Islet precursor cell (in vitro differentiated cells): ENCODE results near the gene LCLAT1.

Experiments used
- DNase-seq: peaks from one replicate; pipeline ENCODE4 v3.0.0-alpha.2; 2018

LCLAT1 gene

DNA sequence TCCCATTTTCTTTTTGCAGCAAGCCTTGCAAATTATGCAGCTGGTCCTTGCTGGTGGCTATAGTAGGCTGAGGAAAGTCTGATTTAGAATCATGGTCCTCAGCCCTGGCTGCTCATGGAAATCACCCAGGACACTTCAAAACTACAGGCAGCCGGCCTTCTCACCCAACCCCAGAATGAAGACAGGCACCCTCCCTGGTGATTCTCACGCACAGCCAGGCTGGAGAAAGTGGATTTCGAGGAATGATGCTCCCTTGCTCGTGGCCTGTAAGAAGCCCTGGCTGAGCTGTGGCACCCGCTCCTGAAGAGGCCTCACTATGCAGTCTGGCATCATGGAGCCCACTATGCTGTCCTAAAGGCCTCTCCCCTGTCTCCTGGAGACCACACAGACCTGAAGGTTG lies 202.8 kb downstream of the LCLAT1 start:
- no peak for DNase-seq

- no peak for DNase-seq
Measured at GRCh38 chr2:30652271-30652915, 205.3 kb downstream of the LCLAT1 start.

DNA sequence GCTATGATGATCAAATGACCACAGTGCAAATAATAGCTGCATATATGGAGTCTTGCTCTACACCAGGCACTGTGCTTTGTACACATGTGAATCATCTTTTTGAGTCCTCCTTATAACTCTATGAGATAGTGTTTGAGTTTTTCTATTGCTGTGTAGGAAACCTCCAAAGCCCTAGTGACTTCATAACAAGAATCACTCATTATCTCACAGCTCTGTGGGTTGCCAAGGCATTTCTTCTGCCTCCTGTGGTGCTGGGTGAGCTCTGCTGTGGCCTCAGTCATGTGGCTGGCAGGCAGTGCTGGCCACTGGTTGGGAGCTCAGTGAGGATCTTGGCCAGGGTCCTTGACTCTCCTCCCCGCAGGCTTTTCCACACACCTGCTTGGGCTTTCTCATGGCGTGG lies 206.8 kb downstream of the LCLAT1 start:
- no peak for DNase-seq

- DNase-seq: no peak
Measured at GRCh38 chr2:30654404-30654803, 207.4 kb downstream of the LCLAT1 start.

GRCh38 chr2:30655211-30655610 lies 208.2 kb downstream of the LCLAT1 start:
- no peak for DNase-seq

DNA sequence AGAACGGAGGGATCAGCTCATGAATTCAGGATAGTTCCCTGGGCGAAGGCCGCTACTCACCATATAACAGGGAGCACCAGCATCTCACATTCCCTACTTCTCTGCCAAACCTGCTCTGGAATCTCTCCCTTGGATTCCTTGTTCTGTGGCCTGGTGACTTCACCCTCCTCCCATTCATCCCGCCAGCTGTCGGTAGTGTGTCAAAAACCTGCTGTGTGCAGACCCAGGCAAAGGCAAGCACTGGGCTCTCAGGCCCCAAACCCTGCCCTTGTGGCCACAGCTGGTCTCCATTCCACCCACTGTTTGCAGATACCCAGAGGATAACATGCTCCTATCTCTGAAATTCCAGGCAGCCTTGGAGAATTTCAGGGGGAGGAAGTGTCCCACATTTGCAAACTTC lies 208.6 kb downstream of the LCLAT1 start:
- DNase-seq: peak; percentile 66

- no peak for DNase-seq
Measured at GRCh38 chr2:30656079-30656478, 209.0 kb downstream of the LCLAT1 start.

DNA sequence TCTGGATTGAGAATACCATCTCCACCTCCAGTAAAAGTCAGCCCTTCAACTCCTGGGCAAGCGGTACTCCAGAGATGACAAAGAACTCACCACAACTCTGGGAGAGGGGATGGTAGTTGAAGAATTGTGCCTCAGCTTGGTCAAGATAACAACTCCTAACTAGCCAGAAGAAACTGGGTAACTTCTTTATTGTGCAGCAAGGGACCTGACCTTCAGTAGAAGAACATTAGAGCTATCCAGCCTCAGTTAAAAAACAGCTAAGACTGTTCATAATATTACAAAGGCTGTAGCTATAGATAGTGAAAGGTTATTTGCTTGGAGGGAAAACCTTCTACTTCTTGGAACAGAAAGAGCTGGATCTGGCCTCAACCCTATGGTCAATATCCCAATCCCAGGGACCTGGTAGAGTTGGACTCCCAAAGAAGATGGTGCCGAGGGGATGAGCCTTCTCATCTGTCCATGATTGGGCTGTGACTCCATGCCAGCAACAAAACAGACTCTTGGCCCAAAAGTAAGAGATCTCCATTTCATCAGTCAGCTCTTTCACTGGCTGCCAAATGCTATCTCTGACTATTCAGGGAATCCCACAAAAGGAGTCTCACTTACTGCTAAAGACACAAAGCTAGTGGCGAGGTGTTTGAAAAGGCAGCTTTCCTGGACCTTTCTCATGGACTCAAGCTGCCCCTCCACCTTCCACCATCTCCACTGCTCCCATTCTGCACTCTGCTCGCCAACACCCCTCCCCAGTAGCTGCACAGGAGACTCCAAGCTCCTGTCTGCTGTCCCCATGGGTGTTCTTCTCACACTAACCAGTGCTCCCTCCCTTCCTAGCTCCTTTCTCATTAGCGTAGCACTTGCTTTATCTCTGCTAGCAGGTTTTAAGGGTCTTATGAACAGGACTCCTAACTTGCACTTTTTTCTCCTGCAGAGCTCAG lies 214.4 kb downstream of the LCLAT1 start:
- DNase-seq: no peak

DNA sequence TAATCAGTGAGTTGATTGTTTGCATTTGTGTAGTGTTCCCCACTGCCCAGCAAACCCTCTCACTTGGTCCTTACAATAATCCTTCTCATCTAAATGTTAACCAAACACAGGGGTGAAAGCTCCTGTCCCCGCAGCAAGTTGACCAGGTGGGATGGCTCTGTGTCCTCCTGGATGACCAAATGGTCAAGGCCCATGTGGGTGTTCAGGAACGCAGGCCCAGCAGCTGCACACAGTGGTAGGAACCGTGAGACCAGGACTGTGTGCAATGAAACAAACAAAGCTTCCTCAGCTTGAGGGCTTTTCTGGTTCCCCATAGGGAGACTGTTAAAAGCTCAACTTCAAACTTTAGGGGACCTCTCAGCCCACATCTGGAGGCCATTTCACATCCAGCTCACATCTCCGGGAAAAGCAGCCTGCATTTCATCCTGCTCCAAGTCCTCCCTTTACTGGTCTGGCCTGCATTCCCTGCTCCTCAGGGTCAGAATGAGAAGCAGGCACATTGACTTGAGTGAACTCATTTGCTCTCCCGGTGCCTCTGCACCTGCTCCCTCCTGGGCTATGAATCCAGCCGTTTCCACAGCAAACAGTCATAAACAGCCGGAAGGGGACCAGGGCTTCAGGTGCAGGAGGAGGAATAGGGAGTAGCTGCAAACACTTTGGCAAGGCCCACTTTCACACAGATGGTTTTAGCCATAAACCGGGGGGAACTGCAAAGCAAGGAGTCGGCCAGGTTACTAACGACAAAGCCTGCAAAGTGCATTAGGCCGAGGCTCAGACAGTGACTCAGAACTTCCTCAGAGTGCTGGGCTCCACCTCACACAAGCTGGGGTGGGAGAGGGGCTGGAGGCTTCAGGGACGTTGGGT lies 215.5 kb downstream of the LCLAT1 start:
- peak; percentile 91 for DNase-seq

DNA sequence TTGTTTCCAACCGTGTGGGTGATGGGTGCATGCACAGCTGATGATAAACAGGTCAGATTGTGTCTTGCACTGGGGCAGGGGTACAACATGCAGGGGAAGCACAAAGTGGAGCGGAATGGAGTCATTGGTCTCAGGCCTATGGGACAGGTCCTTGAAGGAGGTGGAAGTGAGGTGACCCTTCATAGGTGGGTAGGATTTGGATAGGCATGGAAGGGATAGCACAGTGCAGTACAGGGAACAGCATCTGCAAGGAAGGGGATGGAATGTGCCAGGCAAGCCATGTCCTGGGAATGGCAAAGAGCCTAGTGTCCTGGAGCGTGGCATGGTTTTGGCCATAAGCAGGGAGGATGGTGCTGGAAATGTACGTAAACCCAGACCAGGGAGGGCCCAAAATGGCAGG lies 216.3 kb downstream of the LCLAT1 start:
- no peak for DNase-seq

- DNase-seq: no peak
Measured at GRCh38 chr2:30663806-30664205, 216.8 kb downstream of the LCLAT1 start.

- peak; percentile 96 for DNase-seq
Measured at GRCh38 chr2:30664761-30665358, 217.8 kb downstream of the LCLAT1 start.

GRCh38 chr2:30665761-30666265 lies 218.8 kb downstream of the LCLAT1 start:
- DNase-seq: no peak

DNA sequence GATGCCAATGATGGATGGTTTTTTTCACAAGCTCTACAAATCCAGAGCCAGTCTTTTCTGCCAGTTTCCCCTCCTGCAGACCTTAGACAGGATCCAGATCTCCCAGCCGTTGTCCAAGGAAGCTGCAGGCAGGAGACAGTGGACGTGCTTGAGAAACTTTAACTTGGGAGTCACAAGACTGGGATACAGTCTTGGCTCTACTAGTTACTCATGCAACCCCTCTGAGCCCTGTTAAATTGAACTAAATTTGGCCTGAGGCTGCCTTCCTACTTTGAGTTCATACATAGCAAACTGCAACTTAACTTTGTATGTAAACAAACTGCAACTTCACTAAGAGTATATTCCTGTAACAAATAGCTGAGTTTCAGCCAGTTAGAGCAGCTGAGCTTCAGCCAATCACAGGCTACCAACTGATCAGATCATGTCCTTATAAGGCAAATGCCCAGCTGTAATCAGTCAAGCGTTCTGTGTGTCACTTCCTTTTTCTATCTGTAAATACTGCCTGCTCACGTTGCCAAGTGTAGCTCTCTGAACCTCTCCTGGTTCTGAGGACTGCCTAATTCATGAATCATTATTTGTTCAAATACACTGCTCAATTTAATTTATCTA lies 219.3 kb downstream of the LCLAT1 start:
- peak; percentile 68 for DNase-seq

GRCh38 chr2:30670453-30670852 lies 223.4 kb downstream of the LCLAT1 start:
- peak; percentile 26 for DNase-seq

DNA sequence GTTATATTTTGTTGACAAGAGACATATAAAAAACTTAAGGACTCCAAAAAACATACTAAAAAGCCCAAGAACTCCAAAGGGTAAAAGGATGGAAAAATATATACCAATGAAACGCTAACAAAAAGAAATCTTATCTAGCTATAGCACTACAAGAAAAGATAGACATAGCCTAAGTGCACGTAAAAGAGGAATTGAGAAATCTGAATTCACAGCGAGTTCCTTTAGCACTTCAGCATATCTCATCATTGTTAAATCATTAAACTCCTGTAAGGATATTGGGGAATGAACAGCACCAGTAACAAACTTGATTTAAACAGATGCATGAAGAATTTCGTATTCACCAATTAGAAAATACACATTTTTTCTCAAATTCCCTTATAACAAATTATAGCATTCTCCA lies 226.1 kb downstream of the LCLAT1 start:
- DNase-seq: no peak

GRCh38 chr2:30675758-30676157 lies 228.7 kb downstream of the LCLAT1 start:
- no peak for DNase-seq

GRCh38 chr2:30677231-30677630 lies 230.2 kb downstream of the LCLAT1 start:
- DNase-seq: no peak

DNA sequence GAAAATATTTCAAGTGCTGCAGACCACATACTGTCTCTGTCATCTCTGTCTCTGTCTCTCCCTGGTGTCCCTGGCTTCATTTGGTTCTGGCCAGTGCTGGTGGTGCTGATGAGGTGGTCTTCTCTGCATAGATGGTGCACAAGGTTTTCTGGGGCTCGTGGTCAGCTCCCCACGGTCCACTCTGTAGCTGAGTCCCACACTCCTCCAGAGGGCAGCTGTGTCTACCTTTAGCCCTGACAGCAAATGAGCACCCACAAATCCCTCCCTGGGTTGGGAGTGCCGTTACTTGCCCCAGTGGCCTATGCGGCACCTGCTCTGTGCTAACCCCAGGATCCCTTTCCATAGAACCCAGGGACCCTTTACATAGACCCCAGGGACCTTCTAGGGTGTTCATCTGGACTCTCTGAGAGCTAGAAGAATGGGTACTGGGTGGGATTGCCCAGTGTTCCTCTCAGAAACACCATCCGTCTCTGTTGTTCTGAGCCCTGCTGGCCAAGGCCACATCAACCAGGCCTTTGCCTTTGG lies 230.9 kb downstream of the LCLAT1 start:
- no peak for DNase-seq

GRCh38 chr2:30678410-30679137 lies 231.5 kb downstream of the LCLAT1 start:
- DNase-seq: no peak

DNA sequence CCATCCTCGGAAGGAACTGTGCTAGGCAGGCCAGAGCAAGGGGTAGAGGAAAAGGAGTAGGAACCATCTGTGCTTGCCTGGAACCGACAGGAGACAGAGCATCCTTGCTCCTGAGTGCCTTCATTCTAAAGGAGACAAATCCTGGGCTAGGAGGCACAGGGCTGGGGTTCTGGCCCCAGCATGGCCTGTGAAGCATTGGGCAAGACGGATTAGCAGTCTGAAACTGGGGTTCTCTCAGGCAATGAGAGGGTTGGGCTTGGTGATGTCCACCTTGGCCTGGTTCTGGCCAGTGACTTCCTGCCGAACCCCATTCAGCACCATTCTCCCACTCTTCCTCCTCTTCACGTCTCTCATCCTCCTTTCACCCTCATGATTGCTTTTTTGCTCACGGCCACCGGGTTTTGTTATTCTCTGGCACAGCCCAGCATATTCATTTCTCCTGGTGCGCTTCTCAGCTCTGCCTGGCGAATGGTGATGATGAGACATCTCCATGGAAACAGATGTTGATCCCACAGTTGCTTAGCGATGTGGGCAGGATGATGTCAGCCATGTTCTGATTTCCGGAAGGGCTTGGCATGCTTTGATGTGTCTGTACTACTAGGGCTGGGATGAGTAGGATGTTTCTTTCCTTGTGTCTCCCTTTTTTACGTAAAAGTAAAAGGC lies 232.5 kb downstream of the LCLAT1 start:
- no peak for DNase-seq
